SK-N-SH treated with all-trans-retinoic acid at 6 μM for 48 hours (cell line): Measurements from ENCODE around the gene HECTD4.

ENCODE experiments used
- ATAC-seq: fragments of 200-7000 bp; cut with Tn5 transposase; 3 replicates; pipeline ENCODE4 v1.9.1; 2020; ENCODE audit warnings: mild to moderate bottlenecking, moderate library complexity
- ARNTL ChIP-seq: fragments of 450-650 bp; formaldehyde crosslinking; IDR thresholded peaks from 2 replicates; pipeline ENCODE4 v1.5.0; 2020; ENCODE audit warnings: low read depth, mild to moderate bottlenecking, moderate library complexity, borderline replicate concordance
- BACH2 ChIP-seq: fragments of 250-450 bp; sonication (Bioruptor Pico); IDR thresholded peaks from 2 replicates; pipeline ENCODE4 v1.9.0; 2021; ENCODE audit warnings: mild to moderate bottlenecking, borderline replicate concordance
- CSDC2 ChIP-seq: fragments of 250-450 bp; sonication (Bioruptor Pico); IDR thresholded peaks from 2 replicates; pipeline ENCODE4 v1.5.0; 2020; ENCODE audit warnings: mild to moderate bottlenecking, moderate library complexity
- CSRNP3 ChIP-seq: fragments of 250-450 bp; sonication (Bioruptor Pico); IDR thresholded peaks from 2 replicates; pipeline ENCODE4 v1.5.1; 2021; ENCODE audit warnings: mild to moderate bottlenecking, moderate library complexity
- ESRRG ChIP-seq: fragments of 250-450 bp; sonication (Bioruptor Pico); IDR thresholded peaks from 2 replicates; pipeline ENCODE4 v1.6.1; 2021; ENCODE audit warnings: mild to moderate bottlenecking
- GLIS3 ChIP-seq: fragments of 250-450 bp; sonication (Bioruptor Pico); IDR thresholded peaks from 2 replicates; pipeline ENCODE4 v1.5.0; 2020; ENCODE audit warnings: mild to moderate bottlenecking, moderate library complexity
- ISL1 ChIP-seq: fragments of 250-450 bp; sonication (Bioruptor Pico); IDR thresholded peaks from 2 replicates; pipeline ENCODE4 v2.1.2; 2022; ENCODE audit warnings: mild to moderate bottlenecking, moderate library complexity
- OSR1 ChIP-seq: fragments of 250-450 bp; sonication (Bioruptor Pico); IDR thresholded peaks from 2 replicates; pipeline ENCODE4 v1.8.0; 2022; ENCODE audit warnings: moderate library complexity, mild to moderate bottlenecking, inconsistent platforms
- PATZ1 ChIP-seq: fragments of 250-450 bp; sonication (Bioruptor Pico); IDR thresholded peaks from 2 replicates; pipeline ENCODE4 v1.8.0; 2020; ENCODE audit warnings: mild to moderate bottlenecking, moderate library complexity, borderline replicate concordance
- POU6F1 ChIP-seq: fragments of 250-450 bp; sonication (Bioruptor Pico); IDR thresholded peaks from 2 replicates; pipeline ENCODE4 v1.8.0; 2021; ENCODE audit warnings: low read depth, mild to moderate bottlenecking, moderate library complexity, borderline replicate concordance
- PPARA ChIP-seq: fragments of 250-450 bp; sonication (Bioruptor Pico); IDR thresholded peaks from 2 replicates; pipeline ENCODE4 v1.5.0; 2020; ENCODE audit warnings: mild to moderate bottlenecking, borderline replicate concordance
- RARB ChIP-seq: fragments of 250-450 bp; sonication (Bioruptor Pico); IDR thresholded peaks from 2 replicates; pipeline ENCODE4 v1.8.0; 2021; ENCODE audit warnings: mild to moderate bottlenecking, moderate library complexity
- SNAI2 ChIP-seq: fragments of 250-450 bp; sonication (Bioruptor Pico); IDR thresholded peaks from 2 replicates; pipeline ENCODE4 v1.5.0; 2020; ENCODE audit warnings: mild to moderate bottlenecking, moderate library complexity
- TCF4 ChIP-seq: fragments of 250-450 bp; sonication (Bioruptor Pico); IDR thresholded peaks from 2 replicates; pipeline ENCODE4 v1.8.0; 2021; ENCODE audit warnings: mild to moderate bottlenecking, moderate library complexity, borderline replicate concordance
- TOX ChIP-seq: fragments of 250-450 bp; sonication (Bioruptor Pico); IDR thresholded peaks from 2 replicates; pipeline ENCODE4 v1.8.0; 2021; ENCODE audit warnings: mild to moderate bottlenecking, moderate library complexity, borderline replicate concordance
- ZC3H10 ChIP-seq: fragments of 250-450 bp; sonication (Bioruptor Pico); IDR thresholded peaks from 2 replicates; pipeline ENCODE4 v1.5.1; 2021; ENCODE audit warnings: mild to moderate bottlenecking, moderate library complexity
- ZFP3 ChIP-seq: fragments of 250-450 bp; sonication (Bioruptor Pico); IDR thresholded peaks from 2 replicates; pipeline ENCODE4 v1.5.0; 2020; ENCODE audit warnings: mild to moderate bottlenecking, moderate library complexity
- ZFP30 ChIP-seq: fragments of 450-650 bp; formaldehyde crosslinking; IDR thresholded peaks from 2 replicates; pipeline ENCODE4 v1.5.0; 2022; ENCODE audit warnings: mild to moderate bottlenecking, moderate library complexity
- ZNF565 ChIP-seq: fragments of 450-650 bp; formaldehyde crosslinking; conservative IDR thresholded peaks from 2 replicates; pipeline ENCODE4 v1.5.0; 2020; ENCODE audit warnings: low read depth, mild to moderate bottlenecking, moderate library complexity
- ZNF70 ChIP-seq: fragments of 450-650 bp; formaldehyde crosslinking; IDR thresholded peaks from 2 replicates; pipeline ENCODE4 v1.5.0; 2020; ENCODE audit warnings: mild to moderate bottlenecking, moderate library complexity
- ZNF8 ChIP-seq: fragments of 450-650 bp; formaldehyde crosslinking; IDR thresholded peaks from 2 replicates; pipeline ENCODE4 v1.5.0; 2020; ENCODE audit warnings: mild to moderate bottlenecking, moderate library complexity
- TF ChIP-seq, protein P1 (sequence below): fragments of 250-450 bp; sonication (Bioruptor Pico); IDR thresholded peaks from 2 replicates; pipeline ENCODE4 v1.5.0; 2020; ENCODE audit warnings: mild to moderate bottlenecking, moderate library complexity
- TF ChIP-seq, protein P2 (sequence below): fragments of 250-450 bp; sonication (Bioruptor Pico); IDR thresholded peaks from 2 replicates; pipeline ENCODE4 v1.5.1; 2020; ENCODE audit warnings: low read depth, mild to moderate bottlenecking, moderate library complexity

HECTD4 gene

GRCh38 chr12:112191201-112191600 lies 191.0 kb downstream of the HECTD4 start:
- no peak for TF ChIP-seq ESRRG (CRISPR knock-in tag)
- no peak for TF ChIP-seq SNAI2
- no peak for TF ChIP-seq ZNF8 (CRISPR knock-in tag)
- TF ChIP-seq, protein P1, sequence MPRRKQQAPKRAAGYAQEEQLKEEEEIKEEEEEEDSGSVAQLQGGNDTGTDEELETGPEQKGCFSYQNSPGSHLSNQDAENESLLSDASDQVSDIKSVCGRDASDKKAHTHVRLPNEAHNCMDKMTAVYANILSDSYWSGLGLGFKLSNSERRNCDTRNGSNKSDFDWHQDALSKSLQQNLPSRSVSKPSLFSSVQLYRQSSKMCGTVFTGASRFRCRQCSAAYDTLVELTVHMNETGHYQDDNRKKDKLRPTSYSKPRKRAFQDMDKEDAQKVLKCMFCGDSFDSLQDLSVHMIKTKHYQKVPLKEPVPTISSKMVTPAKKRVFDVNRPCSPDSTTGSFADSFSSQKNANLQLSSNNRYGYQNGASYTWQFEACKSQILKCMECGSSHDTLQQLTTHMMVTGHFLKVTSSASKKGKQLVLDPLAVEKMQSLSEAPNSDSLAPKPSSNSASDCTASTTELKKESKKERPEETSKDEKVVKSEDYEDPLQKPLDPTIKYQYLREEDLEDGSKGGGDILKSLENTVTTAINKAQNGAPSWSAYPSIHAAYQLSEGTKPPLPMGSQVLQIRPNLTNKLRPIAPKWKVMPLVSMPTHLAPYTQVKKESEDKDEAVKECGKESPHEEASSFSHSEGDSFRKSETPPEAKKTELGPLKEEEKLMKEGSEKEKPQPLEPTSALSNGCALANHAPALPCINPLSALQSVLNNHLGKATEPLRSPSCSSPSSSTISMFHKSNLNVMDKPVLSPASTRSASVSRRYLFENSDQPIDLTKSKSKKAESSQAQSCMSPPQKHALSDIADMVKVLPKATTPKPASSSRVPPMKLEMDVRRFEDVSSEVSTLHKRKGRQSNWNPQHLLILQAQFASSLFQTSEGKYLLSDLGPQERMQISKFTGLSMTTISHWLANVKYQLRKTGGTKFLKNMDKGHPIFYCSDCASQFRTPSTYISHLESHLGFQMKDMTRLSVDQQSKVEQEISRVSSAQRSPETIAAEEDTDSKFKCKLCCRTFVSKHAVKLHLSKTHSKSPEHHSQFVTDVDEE: no peak
- TF ChIP-seq OSR1 (CRISPR knock-in tag): no peak
- no peak for TF ChIP-seq POU6F1
- no peak for TF ChIP-seq ZC3H10 (CRISPR knock-in tag)
- TF ChIP-seq TCF4 (CRISPR knock-in tag): no peak
- TF ChIP-seq CSDC2: no peak
- TF ChIP-seq CSRNP3 (CRISPR knock-in tag): no peak
- no peak for TF ChIP-seq BACH2 (CRISPR knock-in tag)
- no peak for TF ChIP-seq ZNF70 (CRISPR knock-in tag)
- ATAC-seq: no peak

DNA sequence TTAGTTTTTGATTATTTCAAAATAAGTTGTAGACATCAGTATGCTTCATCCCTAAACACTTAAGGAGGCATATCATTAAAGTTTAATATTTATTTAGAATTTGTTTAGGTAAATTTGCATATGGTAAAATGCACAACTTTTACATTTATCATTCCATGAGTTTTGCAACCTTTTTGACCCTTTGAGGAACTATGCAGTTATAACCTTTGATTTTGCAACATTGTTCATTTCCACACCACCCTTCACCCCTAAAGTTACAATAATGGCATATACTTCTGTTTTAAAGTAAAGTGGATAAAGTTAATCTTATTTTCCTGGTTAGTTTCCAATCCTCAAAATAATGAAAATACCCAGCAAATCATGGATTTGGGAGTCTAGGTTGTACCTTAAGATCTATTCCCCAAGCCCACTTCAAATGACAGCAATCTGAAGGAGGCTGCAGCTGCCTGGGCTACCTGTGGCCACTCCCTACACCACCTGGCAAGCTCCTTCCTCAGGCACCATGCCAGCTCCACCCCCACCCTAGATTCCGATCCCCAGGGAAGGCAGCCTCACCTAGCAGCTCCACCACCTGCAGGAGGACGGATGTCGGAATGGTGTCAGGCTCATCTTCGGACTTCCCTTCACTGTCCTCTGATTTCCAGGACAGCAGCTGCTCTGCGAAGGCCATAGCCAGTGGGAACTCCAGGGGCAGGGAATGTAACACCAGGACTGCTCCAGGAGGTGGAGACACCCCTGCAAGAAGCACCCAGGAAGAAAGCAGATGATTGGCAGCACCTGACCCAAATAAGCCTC lies 191.8 kb downstream of the HECTD4 start:
- ATAC-seq: no peak
- TF ChIP-seq ZFP3 (CRISPR knock-in tag): no peak
- no peak for TF ChIP-seq TCF4 (CRISPR knock-in tag)
- TF ChIP-seq TOX (CRISPR knock-in tag): no peak
- no peak for TF ChIP-seq GLIS3 (CRISPR knock-in tag)
- no peak for TF ChIP-seq ZNF70 (CRISPR knock-in tag)
- no peak for TF ChIP-seq PATZ1 (CRISPR knock-in tag)
- TF ChIP-seq CSRNP3 (CRISPR knock-in tag): no peak
- no peak for TF ChIP-seq ZNF8 (CRISPR knock-in tag)
- TF ChIP-seq ZNF565 (CRISPR knock-in tag): no peak
- no peak for TF ChIP-seq BACH2 (CRISPR knock-in tag)
- TF ChIP-seq OSR1 (CRISPR knock-in tag): no peak
- TF ChIP-seq ESRRG (CRISPR knock-in tag): no peak
- no peak for TF ChIP-seq RARB
- TF ChIP-seq PPARA (CRISPR knock-in tag): no peak
- TF ChIP-seq ZFP30 (CRISPR knock-in tag): no peak
- no peak for TF ChIP-seq ARNTL
- TF ChIP-seq, protein P2, sequence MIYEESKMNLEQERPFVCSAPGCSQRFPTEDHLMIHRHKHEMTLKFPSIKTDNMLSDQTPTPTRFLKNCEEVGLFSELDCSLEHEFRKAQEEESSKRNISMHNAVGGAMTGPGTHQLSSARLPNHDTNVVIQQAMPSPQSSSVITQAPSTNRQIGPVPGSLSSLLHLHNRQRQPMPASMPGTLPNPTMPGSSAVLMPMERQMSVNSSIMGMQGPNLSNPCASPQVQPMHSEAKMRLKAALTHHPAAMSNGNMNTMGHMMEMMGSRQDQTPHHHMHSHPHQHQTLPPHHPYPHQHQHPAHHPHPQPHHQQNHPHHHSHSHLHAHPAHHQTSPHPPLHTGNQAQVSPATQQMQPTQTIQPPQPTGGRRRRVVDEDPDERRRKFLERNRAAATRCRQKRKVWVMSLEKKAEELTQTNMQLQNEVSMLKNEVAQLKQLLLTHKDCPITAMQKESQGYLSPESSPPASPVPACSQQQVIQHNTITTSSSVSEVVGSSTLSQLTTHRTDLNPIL (CRISPR knock-in tag): no peak
- TF ChIP-seq ISL1: no peak
